Thyroid gland (tissue), 4 donors: ENCODE measurements around the gene PRRX1. TPM values are rescaled to one million over a fixed set of nuclear protein-coding genes. Genes with fewer than 3 reads are reported as not detected.
A peak's percentile ranks its signal among the peaks of the same experiment; 100 is the strongest.

ENCODE experiments used
- DNase-seq, 2 donors: peaks; one replicate each; pipeline ENCODE4 v3.0.0-alpha.2; 2019
- H3K27ac ChIP-seq, 3 donors: fragments of 200-600 bp; sonication (generic); 1 replicate in 2 of 3; 2 replicates in 1 of 3; pipeline ENCODE4 v1.5.1; 2016 to 2019; ENCODE audit warnings: mild to moderate bottlenecking in 1 of 3, moderate library complexity in 1 of 3
- H3K27me3 ChIP-seq: fragments of 200-600 bp; sonication (generic); one replicate; pipeline ENCODE4 v1.5.1; 2019
- H3K36me3 ChIP-seq, 2 donors: fragments of 200-600 bp; sonication (generic); one replicate each; pipeline ENCODE4 v1.5.1; 2016 to 2019
- H3K4me1 ChIP-seq, 2 donors: fragments of 200-600 bp; sonication (generic); one replicate each; pipeline ENCODE4 v1.5.1; 2017 to 2019
- H3K4me3 ChIP-seq, 3 donors: fragments of 200-600 bp; sonication (generic); replicated peaks in 1 of 3; 1 replicate in 2 of 3; 2 replicates in 1 of 3; pipeline ENCODE4 v1.5.1; 2016; ENCODE audit warnings: mild to moderate bottlenecking in 1 of 3
- H3K9me3 ChIP-seq: fragments of 200-600 bp; sonication (generic); one replicate; pipeline ENCODE4 v1.5.1; 2017
- CTCF ChIP-seq, 6 experiments: fragments of 200-600 bp in 3 of 6; fragments of 450-650 bp in 3 of 6; sonication (generic) in 3 of 6; IDR thresholded peaks; one replicate each; pipeline ENCODE4 v1.5.1; 2016 to 2019; ENCODE audit warnings: antibody characterized with exemption in 6 of 6, mild to moderate bottlenecking in 2 of 6, inconsistent platforms in 1 of 6, moderate library complexity in 1 of 6
- POLR2A ChIP-seq, 2 donors: fragments of 450-650 bp; IDR thresholded peaks; one replicate each; pipeline ENCODE4 v1.6.1; 2017; ENCODE audit warnings: antibody characterized with exemption in 2 of 2, mild to moderate bottlenecking in 2 of 2, moderate library complexity in 1 of 2
- WGBS, 2 donors: methylation state at CpG; one replicate each; pipeline ENCODE4 v1.1.5; 2017; 5-methylcytosine and 5-hydroxymethylcytosine counted together
- intact Hi-C: fragments of 100-400 bp; cut with DNase I; formaldehyde crosslinking; loops from one replicate; pipeline ENCODE4 v1.15.1; 2023
- total RNA-seq, 4 donors: library from RNA; depleted of rRNA; stranded (reverse); fragments of >200 nt; gene quantifications; one replicate each; pipeline ENCODE4 v1.2.3, GENCODE V29; 2016

Gene PRRX1
- total RNA-seq, 4 donors from 2014 or later = 56.4 to 87.3 (median 59.8) TPM

- Histone ChIP-seq H3K4me3 (no peak overlapping the region), H3K4me1 (no peaks in the 10 kb centered on the region), H3K36me3 (no peaks in the 10 kb centered on the region), H3K27me3 (no peaks in the 10 kb centered on the region), H3K9me3 (no peaks in the 10 kb centered on the region), H3K27ac (peak overlapping the region in 1 of 3 donors; percentile 18)
- intact Hi-C loops = no loop called here
- WGBS, 2 donors = 72 to 83% methylated on average over 3 of the region's 3 CpGs
- TF ChIP-seq CTCF (IDR thresholded peaks at IDR 0.05) (no peak), POLR2A (IDR thresholded peaks at IDR 0.05) (no peak)
- no peak for DNase-seq
Measured at GRCh38 chr1:170678027-170678600, 14.2 kb downstream of the PRRX1 start.

- Histone ChIP-seq H3K9me3 (no peaks in the 10 kb centered on the region), H3K4me3 (no peak overlapping the region), H3K27ac (no peak overlapping the region), H3K4me1 (no peaks in the 10 kb centered on the region), H3K27me3 (no peaks in the 10 kb centered on the region), H3K36me3 (no peaks in the 10 kb centered on the region)
- TF ChIP-seq CTCF (IDR thresholded peaks at IDR 0.05) (no peak), POLR2A (IDR thresholded peaks at IDR 0.05) (no peak)
- no peak for DNase-seq
- 73 to 79% methylated on average over 3 of the region's 3 CpGs for WGBS, 2 donors
- intact Hi-C loops = loop anchor here (10.0 kb wide), 1 partner anchor 84 kb away; no protein-coding TSS in a partner anchor
Measured at GRCh38 chr1:170680428-170680827, 16.5 kb downstream of the PRRX1 start.

- WGBS, 2 donors = 63 to 69% methylated on average over 1 of the region's 1 CpG
- H3K9me3 ChIP-seq = no peaks in the 10 kb centered on the region
- no peak overlapping the region for H3K4me3 ChIP-seq
- intact Hi-C loops = loop anchor here (10.0 kb wide), 1 partner anchor 83 kb away; no protein-coding TSS in a partner anchor
- no peaks in the 10 kb centered on the region for H3K4me1 ChIP-seq
- H3K27ac ChIP-seq = no peak overlapping the region
- TF ChIP-seq POLR2A (IDR thresholded peaks at IDR 0.05) = no peak
- no peak for TF ChIP-seq CTCF (IDR thresholded peaks at IDR 0.05)
- H3K36me3 ChIP-seq = no peaks in the 10 kb centered on the region
- DNase-seq = no peak
- H3K27me3 ChIP-seq = no peaks in the 10 kb centered on the region
Measured at GRCh38 chr1:170682169-170682568, 18.2 kb downstream of the PRRX1 start.

DNA sequence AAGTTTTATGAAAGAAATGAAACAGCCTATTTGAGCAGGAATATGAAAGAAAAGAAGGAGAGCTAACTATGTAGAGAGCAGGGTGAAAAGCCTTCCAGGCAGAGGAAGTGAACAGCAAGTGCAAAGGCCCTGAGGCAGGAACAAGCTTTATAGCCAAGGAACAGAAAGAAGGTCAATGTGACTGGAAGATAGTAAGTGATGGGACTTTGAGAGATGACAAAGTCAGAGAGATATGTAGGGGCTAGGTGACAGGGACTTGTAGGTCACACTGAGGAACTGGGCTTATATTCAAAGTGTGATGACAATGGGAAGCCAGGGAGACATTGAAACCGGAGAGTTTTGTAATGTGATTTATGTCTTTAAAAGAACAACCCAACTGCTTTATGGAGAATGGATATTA lies 18.9 kb downstream of the PRRX1 start:
- DNase-seq = no peak
- intact Hi-C loops = loop anchor here (10.0 kb wide), 1 partner anchor 82 kb away; no protein-coding TSS in a partner anchor
- Histone ChIP-seq H3K27ac (no peak overlapping the region), H3K9me3 (no peaks in the 10 kb centered on the region), H3K4me3 (no peak overlapping the region), H3K4me1 (no peaks in the 10 kb centered on the region), H3K36me3 (no peaks in the 10 kb centered on the region), H3K27me3 (no peaks in the 10 kb centered on the region)
- TF ChIP-seq POLR2A (IDR thresholded peaks at IDR 0.05) (no peak), CTCF (IDR thresholded peaks at IDR 0.05) (no peak)
- 74 to 82% methylated on average over 1 of the region's 1 CpG for WGBS, 2 donors

DNA sequence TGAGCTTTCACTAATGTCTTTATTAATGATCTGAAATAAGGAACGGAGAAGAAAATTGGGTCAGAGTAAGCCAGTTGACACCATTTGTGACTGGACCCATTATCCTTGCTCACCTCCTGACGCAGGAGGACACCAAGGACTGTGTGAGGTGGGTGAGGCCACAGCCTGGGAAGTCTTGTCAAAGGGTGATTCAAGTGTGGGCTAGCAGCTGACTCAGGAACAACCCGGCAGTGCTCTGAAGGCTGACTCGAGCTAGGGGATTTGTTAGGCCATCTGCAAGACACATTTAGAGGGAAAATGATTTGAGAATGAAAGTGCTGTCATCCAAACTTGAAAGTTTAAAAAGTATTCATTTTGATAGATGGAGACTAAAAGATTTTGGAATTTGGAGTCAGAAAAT lies 21.2 kb downstream of the PRRX1 start:
- no peak overlapping the region for H3K4me3 ChIP-seq
- intact Hi-C loops = loop anchor here (5.0 to 10.0 kb wide), 2 partner anchors 80 to 197 kb away; no protein-coding TSS in a partner anchor
- no peaks in the 10 kb centered on the region for H3K27me3 ChIP-seq
- no peaks in the 10 kb centered on the region for H3K36me3 ChIP-seq
- no peak for TF ChIP-seq POLR2A (IDR thresholded peaks at IDR 0.05)
- no peak for TF ChIP-seq CTCF (IDR thresholded peaks at IDR 0.05)
- no peaks in the 10 kb centered on the region for H3K9me3 ChIP-seq
- H3K4me1 ChIP-seq = peaks cover 0 to 5% of the 10 kb centered on the region in 2 donors
- DNase-seq = no peak
- no peak overlapping the region for H3K27ac ChIP-seq
- 81% methylated on average over 4 of the region's 4 CpGs for WGBS, 2 donors
